Measurements from ENCODE around the gene CAPSL.
"Not testable (repeated sequence)": the region's sequence is repeated elsewhere in the genome, so short reads cannot be mapped to it uniquely, and the experiment has no call there.

The CAPSL gene

DNA sequence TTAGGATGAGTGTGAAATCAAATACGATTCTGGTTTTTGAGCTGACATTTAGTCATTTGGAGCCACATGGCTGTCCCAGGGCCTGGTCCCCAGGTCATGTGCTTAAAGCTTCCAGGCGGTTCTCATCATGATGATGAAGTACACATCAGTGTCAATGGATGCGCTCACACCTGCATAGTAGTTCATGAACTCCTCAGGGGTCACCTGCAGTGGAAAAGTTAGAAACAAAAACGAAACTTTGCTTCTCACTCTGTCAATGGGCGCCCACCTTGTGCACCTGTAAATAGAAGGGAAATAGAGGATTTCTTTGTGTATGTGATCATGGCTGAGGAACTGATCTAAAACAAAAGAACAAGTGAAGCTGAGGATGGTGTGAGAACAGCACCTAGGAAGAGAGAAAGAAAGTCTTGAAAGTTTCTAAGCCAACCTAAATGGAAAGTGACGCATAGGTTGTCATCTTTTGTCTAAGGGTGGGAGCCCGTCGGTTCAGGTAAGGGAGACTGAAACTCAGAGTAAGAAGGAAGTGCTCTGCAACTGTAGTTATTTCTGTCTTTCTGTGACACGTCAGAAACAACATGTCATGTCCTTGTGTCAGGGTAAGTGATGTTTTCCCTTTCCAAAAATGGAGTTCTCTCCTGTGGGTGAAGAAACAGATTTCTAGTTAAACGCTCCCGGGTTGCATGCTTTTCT, 33.8 kb downstream of the CAPSL start:
- no peak for DNase-seq

- no peak for DNase-seq
These were observed 34.7 kb downstream of the CAPSL start for GRCh38 chr5:35903631-35904203.

DNA sequence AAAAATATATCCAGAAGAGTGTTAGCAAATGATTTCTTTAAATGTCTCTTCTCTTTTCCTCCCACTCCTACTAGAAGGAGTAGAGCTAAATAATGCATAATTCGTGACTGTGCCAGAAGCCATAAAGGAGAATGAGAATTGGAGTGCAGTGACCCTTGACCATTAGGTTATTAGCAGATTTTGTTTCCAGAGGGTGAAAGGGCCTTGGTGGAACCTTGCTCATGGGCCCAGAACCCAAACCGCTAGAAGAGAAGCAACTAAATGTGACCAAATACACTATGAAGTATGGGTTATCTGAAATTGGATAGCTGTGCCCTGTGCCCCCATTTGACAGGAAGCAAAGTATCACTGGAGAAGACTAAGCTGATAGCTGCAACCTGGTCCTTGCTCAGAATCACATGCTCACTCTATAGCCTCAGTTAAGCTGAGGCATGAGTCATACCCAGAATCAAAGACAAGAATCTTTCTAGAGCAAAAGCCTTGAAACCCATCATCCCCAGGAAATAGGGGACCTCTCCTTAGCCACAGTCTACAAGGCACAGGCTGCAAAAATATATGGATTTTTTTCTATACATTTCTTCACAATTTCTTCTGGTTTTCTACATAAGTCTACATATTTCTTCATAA, 36.3 kb downstream of the CAPSL start:
- no peak for DNase-seq

DNA sequence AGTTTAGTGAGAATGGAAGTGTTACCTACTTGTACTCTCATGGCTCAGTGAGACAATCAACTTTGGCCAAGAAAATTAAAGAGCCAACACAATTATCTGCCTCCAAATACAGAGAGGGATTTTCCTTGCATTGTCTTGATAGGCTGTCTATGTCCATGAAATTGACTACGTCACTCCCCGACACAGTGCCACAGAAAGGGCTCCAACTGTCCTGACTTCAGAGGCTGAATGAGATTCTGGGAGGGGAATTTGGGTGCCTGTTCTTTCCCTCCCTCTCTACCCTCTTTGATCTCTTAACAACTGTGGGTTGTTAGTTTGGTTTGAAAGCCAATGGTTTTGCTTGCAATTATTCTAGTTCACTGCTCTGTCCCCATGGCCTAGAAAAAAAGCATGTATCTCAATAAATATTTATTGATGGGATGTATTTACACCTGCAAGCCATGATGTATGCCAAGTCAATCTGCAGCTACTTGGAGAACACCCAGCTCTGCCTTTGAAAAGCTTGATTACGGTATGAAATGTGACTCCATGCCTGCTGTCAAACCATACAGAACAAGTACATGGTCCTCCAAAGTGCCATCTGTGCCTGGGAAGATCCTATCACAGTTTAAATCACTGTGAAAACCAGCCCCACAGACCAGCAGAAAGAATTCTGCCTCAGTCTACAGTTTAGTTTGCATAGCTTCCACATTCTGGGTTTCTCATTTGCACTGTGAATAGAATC, 37.3 kb downstream of the CAPSL start:
- DNase-seq, result no peak

GRCh38 chr5:35899800-35900199, 38.6 kb downstream of the CAPSL start:
- DNase-seq, result no peak

- no peak for DNase-seq
These were observed 39.3 kb downstream of the CAPSL start for GRCh38 chr5:35898952-35899660.

GRCh38 chr5:35894131-35894530, 44.3 kb downstream of the CAPSL start:
- DNase-seq, result no peak

GRCh38 chr5:35892799-35893198, 45.6 kb downstream of the CAPSL start:
- not testable (repeated sequence) for DNase-seq

DNA sequence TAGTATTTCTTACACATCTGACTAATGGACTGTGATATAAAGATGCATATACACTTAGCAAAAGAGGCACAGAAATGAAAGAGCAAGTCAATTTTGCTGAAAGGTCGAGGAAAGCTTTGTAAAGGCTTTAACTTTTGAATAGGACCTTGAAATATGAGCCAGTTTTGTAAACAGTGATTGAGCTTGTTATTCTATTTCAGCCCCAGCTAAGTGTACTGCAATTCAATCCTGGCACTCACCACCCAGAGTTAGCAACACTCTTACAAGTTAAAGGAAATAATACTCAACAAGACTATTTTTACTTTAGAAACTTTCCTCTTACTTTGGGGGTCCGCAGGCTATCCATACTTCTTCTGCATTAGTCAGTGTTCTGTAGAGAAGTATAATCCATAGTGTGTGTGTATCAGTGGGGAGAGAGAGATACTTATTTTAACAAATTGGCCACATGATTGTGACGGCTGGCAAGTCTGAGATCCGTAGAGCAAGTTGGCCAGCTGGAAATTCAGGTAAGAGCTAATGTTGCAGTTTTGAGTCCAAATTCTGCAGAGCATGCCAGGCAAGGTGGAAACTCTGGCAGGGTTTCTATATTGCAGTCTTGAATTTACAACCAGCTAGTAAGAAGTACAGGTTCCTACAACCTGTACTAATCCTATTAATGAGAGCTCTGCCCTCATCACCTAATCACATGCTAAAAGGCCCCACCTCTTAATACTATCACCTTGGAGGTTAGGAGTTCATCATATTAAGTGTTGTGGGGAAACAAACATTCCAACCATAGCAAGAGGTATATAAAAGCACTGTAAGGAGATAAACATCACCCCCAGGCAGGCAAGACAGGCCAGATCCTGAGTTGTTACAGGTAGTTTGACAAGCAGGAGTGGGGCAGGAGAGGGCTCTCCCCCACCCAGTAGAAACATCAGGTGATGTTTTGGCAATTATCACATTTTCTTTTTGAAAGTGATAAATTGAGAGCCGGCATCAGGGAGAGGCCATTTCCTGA, 48.1 kb downstream of the CAPSL start:
- no peak for DNase-seq

- DNase-seq, result no peak
These were observed 50.9 kb downstream of the CAPSL start for GRCh38 chr5:35887321-35888100.

DNA sequence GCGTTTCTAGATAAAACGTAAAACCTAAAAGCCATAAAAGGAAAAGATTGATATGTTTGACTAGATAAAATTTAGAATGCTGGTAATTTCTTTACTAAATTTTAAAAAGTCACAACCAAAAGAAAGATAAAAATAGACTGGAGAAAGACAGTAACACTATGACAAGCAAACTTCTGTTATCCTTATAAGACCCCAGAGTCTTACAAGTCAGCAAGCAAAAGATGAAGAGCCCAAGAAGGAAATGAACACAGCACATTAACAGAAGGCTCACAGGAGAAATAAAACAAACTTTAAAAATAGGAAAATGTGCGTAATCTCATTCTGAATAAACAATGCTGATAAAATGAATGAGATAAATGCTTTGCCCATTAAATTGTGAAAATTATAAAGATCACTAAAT, 52.0 kb downstream of the CAPSL start:
- no peak for DNase-seq

DNA sequence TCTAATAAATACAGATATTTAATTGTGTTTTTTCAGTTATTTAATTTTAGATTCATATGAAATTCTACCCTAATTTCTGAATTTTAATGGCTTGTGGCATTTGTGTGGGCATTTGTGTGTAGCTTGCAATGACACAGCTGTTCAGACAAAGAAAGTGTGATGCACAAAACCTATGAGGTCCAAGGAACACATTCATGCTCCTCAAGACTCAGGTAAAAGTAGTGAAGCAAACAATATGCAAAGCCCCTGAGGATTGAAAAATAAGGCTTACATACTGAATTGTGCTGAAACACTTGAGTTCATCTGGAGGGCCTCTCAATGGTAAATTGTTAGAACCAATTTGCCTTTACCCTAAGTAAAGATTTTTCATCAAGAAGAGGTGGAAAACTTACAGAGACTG, 53.6 kb downstream of the CAPSL start:
- no peak for DNase-seq

DNA sequence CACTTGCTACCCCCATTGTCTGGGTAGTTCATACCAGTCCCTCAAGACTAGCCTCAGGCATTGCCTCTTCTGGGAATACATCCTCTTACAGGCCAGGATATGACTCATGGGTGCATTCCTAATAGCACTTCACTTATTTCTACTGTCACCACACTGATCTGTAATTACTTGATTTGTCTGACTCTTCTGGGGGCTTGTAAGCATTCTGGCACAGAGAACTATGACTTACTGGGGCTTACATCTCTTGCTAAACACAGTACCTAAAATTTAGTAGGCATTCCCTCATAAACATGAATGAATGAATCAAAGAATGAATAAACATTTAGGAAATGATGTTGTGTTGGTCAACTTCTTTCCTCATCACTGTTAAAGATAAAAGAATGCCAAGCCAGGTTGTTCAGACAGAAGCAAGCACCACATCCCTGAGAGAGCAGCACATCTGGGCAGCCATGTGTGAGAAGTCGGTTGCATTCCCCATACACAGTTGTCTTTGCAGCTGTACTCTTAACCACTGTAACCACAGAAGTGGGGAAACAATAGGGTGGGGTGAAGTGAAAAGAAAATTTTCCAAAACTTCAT, 54.1 kb downstream of the CAPSL start:
- DNase-seq, result peak; percentile 83

GRCh38 chr5:35881758-35882157, 56.7 kb downstream of the CAPSL start:
- no peak for DNase-seq

DNA sequence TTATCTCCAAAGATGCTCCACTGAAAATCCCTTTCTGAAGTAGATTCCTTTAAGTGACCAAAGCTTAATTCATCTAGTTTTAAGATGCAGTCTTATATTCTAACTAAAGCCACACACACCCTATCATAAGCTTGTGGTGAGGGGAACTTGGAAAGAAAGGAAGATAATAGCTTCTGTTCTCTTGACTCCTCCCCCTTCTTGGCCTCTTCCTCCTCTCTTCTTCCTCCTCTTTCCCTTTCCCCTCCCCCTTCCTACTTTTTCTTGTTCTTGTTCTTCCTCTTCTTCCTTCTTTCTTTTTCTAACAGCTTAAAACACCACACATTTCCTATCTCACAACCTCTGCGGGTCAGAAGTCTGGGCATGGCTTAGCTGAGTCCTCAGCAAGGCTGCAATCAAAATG, 58.3 kb downstream of the CAPSL start:
- peak; percentile 56 for DNase-seq

- no peak for DNase-seq
These were observed 58.8 kb downstream of the CAPSL start for GRCh38 chr5:35879649-35880048.

DNA sequence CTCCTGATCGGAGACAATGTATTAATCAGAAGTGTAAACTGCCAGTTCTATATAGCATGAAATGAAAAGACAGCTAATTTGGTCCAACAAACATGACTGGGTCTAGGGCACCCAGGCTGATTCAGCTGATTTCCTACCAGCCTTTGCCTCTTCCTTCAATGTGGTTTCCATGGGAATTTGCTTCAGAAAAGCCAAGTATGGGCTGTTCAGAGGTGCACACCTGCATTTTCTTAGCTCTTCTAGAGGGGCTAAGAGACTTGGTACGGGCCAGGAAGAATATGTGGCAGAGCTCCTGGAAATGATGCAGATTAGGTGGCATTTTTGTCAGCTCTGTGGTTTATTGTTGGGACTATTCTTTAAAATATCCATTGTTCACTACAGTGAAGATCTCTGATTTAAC, 59.3 kb downstream of the CAPSL start:
- no peak for DNase-seq

DNA sequence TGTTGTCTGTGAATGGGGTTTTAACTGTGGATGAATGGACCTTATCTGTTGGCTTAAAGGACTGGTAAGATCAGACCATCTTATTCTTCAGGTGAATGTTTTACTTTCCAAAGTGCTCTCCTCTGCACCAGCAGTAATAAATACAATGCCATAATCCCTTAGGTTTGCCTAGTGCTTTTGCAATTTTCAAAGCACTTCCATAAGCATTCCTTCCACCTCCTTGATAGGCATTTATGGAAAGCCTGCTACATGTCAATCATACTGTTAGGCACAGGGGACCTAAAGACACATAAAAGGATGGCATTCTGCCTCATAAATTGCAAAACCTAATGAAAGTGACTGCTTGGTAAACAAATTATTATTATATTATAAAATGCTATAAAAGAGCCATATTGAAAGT, 60.3 kb downstream of the CAPSL start:
- DNase-seq, result no peak

- no peak for DNase-seq
These were observed 60.8 kb downstream of the CAPSL start for GRCh38 chr5:35877655-35878054.

DNA sequence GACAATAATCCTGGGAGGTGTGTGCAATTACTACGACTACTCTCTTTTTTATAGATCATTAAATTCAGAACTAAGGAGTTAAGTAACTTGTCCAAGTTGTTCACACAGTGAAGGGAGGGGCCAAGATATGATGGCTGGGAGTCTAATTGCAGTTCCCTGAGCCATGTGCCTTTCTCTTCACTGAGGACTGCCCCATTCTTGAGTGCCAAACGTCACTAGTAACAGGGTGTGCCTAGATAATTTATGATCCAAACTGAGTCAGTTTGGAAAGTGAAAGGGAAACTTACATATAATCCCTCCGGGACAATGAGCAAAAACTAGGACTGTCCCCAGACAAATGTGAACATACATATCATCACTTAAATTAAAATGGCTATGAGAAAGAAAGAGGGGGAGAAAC, 61.5 kb downstream of the CAPSL start:
- no peak for DNase-seq

GRCh38 chr5:35876454-35876853, 62.0 kb downstream of the CAPSL start:
- no peak for DNase-seq

Data from hematopoietic multipotent progenitor cell treated with erythropoietin and hydrocortisone succinate and interleukin-3 and kit ligand, for 6 days (in vitro differentiated cells).